GM12874 (cell line): ENCODE data around the gene GYPB.
A peak's percentile ranks its signal among the peaks of the same experiment; 100 is the strongest.
"Not testable (repeated sequence)": the region's sequence is repeated elsewhere in the genome, so short reads cannot be mapped to it uniquely, and the experiment has no call there.

Experiments used
- CTCF ChIP-seq: IDR thresholded peaks from 2 replicates; pipeline ENCODE4 v1.5.1; 2011; ENCODE audit warnings: low read depth, mild to moderate bottlenecking, control low read depth, low read length, moderate library complexity; ENCODE audit not compliant: insufficient read depth

The GYPB gene

GRCh38 chr4:144019277-144019676 is at the start of gene GYPB:
Gene GYPB, minus strand, starts transcription at chr4:144019380. Its CDS starts 93 bp downstream, at chr4:144019287.
- not testable (repeated sequence) for TF ChIP-seq CTCF

GRCh38 chr4:144056800-144057199 is 37.6 kb upstream of the GYPB start:
- no peak for TF ChIP-seq CTCF

GRCh38 chr4:144021336-144021990 is 2.3 kb upstream of the GYPB start:
- TF ChIP-seq CTCF: peak; percentile 41

- TF ChIP-seq CTCF: no peak
Observed at GRCh38 chr4:144014808-144015207, 4.4 kb downstream of the GYPB start.

- TF ChIP-seq CTCF: no peak
Observed at GRCh38 chr4:143986180-143986579, 33.0 kb downstream of the GYPB start.

GRCh38 chr4:143961075-143961474 is 58.1 kb downstream of the GYPB start:
- no peak for TF ChIP-seq CTCF
